Tibial artery (tissue), 4 donors: ENCODE measurements around the gene ZFAND3.

Experiments used
- DNase-seq, 2 donors: peaks; one replicate each; pipeline ENCODE4 v3.0.0-alpha.2; 2019
- H3K27ac ChIP-seq, 2 donors: fragments of 200-600 bp; sonication (generic) in 1 of 2; 1 replicate in 1 of 2; 2 replicates in 1 of 2; pipeline ENCODE4 v1.5.1; 2018 to 2019; ENCODE audit warnings: mild to moderate bottlenecking in 1 of 2
- H3K27me3 ChIP-seq, 2 donors: fragments of 200-600 bp; sonication (generic) in 1 of 2; one replicate each; pipeline versions ENCODE4 v1.5.1 to v1.6.0; 2016 to 2019
- H3K36me3 ChIP-seq, 3 donors: fragments of 200-600 bp; sonication (generic) in 2 of 3; one replicate each; pipeline ENCODE4 v1.5.1; 2016 to 2019; ENCODE audit warnings: mild to moderate bottlenecking in 2 of 3
- H3K4me1 ChIP-seq, 4 donors: fragments of 200-600 bp; sonication (generic) in 2 of 4; 1 replicate in 3 of 4; 2 replicates in 1 of 4; pipeline ENCODE4 v1.5.1; 2016 to 2019
- H3K4me3 ChIP-seq, 2 donors: fragments of 200-600 bp; sonication (generic) in 1 of 2; 1 replicate in 1 of 2; 2 replicates in 1 of 2; pipeline ENCODE4 v1.5.1; 2018 to 2019; ENCODE audit warnings: mild to moderate bottlenecking in 2 of 2
- H3K9me3 ChIP-seq, 3 donors: fragments of 200-600 bp; sonication (generic) in 1 of 3; one replicate each; pipeline ENCODE4 v1.5.1; 2016 to 2019
- intact Hi-C: fragments of 100-400 bp; cut with DNase I; formaldehyde crosslinking; loops from one replicate; pipeline ENCODE4 v1.15.0; 2023; ENCODE audit warnings: low total_unique reads
- TF ChIP-seq, protein P1 (sequence below), 2 experiments: fragments of 200-600 bp in 1 of 2; fragments of 450-650 bp in 1 of 2; IDR thresholded peaks; one replicate each; pipeline ENCODE4 v1.5.1; 2017 to 2019; ENCODE audit warnings: antibody characterized with exemption in 2 of 2, mild to moderate bottlenecking in 1 of 2, moderate library complexity in 1 of 2

Gene ZFAND3

DNA sequence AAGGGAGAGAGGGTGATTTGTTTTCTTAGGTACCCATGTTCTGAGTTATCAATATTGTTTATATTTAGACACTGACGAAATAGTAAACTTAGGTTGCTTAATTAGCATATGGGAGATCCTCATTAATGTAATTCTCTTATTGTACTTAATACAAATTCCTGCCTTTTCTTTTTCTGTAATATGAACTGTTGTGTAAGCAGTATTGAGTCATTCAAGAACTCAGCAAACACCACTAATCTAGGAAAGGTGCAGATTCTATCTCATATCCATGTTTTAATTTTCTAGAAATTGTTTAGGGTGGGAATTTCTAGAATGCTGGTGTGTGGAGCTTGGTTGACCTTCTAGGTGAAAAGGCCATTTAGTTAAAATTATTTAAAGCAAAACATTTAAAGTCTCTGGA lies 216.0 kb downstream of the ZFAND3 start:
- Histone ChIP-seq H3K27ac (no peak overlapping the region), H3K9me3 (no peaks in the 10 kb centered on the region), H3K27me3 (no peaks in the 10 kb centered on the region), H3K36me3 (no peaks in the 10 kb centered on the region), H3K4me1 (peaks cover 0 to 31% (median 8%) of the 10 kb centered on the region in 4 donors), H3K4me3 (no peak overlapping the region)
- TF ChIP-seq, protein P1, sequence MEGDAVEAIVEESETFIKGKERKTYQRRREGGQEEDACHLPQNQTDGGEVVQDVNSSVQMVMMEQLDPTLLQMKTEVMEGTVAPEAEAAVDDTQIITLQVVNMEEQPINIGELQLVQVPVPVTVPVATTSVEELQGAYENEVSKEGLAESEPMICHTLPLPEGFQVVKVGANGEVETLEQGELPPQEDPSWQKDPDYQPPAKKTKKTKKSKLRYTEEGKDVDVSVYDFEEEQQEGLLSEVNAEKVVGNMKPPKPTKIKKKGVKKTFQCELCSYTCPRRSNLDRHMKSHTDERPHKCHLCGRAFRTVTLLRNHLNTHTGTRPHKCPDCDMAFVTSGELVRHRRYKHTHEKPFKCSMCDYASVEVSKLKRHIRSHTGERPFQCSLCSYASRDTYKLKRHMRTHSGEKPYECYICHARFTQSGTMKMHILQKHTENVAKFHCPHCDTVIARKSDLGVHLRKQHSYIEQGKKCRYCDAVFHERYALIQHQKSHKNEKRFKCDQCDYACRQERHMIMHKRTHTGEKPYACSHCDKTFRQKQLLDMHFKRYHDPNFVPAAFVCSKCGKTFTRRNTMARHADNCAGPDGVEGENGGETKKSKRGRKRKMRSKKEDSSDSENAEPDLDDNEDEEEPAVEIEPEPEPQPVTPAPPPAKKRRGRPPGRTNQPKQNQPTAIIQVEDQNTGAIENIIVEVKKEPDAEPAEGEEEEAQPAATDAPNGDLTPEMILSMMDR (IDR thresholded peaks at IDR 0.05): no peak
- intact Hi-C loops: loop anchor here (10.0 kb wide), 1 partner anchor 459 kb away; no protein-coding TSS in a partner anchor
- no peak for DNase-seq

DNA sequence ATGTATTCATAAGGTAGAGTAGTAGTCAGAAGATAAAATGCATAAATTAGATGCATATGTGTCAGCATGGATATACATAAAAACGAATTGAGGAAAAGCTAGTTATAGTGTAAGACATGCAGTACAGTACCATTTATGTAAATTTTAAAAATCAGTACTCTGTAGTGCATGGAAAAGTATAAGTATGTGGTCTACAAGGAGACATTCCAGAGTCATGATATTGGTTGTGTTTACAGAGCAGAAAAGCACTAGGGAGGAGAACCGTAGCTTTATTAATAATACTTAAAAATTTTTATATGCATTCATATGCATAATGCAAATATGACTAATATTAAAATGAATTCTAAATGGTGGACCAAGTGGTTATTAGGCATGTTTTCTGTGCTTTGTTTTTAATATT lies 220.0 kb downstream of the ZFAND3 start:
- TF ChIP-seq, protein P1 (IDR thresholded peaks at IDR 0.05): no peak
- Histone ChIP-seq H3K27me3 (no peaks in the 10 kb centered on the region), H3K9me3 (no peaks in the 10 kb centered on the region), H3K4me1 (peaks cover 0 to 35% (median under 1%) of the 10 kb centered on the region in 4 donors), H3K4me3 (no peak overlapping the region), H3K27ac (no peak overlapping the region), H3K36me3 (no peaks in the 10 kb centered on the region)
- intact Hi-C loops: loop anchor here (10.0 kb wide), 1 partner anchor 455 kb away; no protein-coding TSS in a partner anchor
- no peak for DNase-seq

DNA sequence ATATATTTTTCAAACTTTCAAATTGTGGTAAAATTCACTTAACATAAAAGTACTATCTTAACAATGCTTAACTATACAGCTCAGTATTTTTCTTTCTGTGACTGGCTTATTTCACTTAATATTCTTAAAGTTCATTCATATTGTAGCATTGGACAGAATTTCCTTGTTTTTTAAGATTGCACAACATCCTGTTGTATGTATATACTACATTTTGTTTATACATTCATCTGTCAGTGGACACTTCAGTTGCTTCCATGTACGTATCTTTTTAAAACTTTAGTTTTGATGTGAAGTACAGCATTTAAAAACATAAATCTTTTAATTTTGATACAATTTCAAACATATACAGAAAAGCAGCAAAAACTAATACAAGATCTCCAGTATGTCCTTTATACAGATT lies 220.7 kb downstream of the ZFAND3 start:
- H3K4me3 ChIP-seq: no peak overlapping the region
- no peaks in the 10 kb centered on the region for H3K27me3 ChIP-seq
- peaks cover 0 to 29% (median 0%) of the 10 kb centered on the region in 4 donors for H3K4me1 ChIP-seq
- TF ChIP-seq, protein P1 (IDR thresholded peaks at IDR 0.05): no peak
- no peaks in the 10 kb centered on the region for H3K9me3 ChIP-seq
- intact Hi-C loops: no loop called here
- no peaks in the 10 kb centered on the region for H3K36me3 ChIP-seq
- no peak overlapping the region for H3K27ac ChIP-seq
- DNase-seq: no peak

DNA sequence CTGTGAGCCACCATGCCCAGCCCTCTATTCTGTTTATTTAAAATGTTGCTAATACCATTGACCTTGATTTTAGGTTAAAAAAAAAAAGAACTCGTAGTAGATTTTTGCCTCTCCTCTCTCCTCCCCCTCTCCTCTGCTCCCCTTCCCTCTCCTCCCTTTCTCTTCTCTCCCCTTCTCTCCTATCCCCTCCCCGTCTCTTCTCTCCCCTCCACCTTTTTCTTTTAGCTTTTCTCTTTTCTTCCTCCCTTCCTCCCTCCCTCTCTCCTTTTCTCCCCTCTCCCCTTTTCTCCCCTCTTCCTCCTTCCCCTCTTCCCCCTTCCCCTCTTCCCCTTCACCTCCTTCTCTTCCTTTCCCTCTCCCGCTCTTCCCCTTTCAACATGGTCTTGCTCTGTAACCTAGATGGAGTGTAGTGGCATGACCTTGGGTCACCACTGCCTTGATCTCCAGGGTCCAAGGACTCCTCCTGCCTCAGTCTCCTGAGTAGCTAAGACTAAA lies 223.8 kb downstream of the ZFAND3 start:
- no peak for DNase-seq
- TF ChIP-seq, protein P1 (IDR thresholded peaks at IDR 0.05): no peak
- intact Hi-C loops: no loop called here
- Histone ChIP-seq H3K9me3 (no peaks in the 10 kb centered on the region), H3K36me3 (no peaks in the 10 kb centered on the region), H3K27ac (no peak overlapping the region), H3K4me3 (no peak overlapping the region), H3K27me3 (no peaks in the 10 kb centered on the region), H3K4me1 (peaks cover 0 to 23% (median 0%) of the 10 kb centered on the region in 4 donors)

- H3K4me1 ChIP-seq: peaks cover 0 to 23% (median 0%) of the 10 kb centered on the region in 4 donors
- H3K36me3 ChIP-seq: no peaks in the 10 kb centered on the region
- intact Hi-C loops: loop anchor here (1.0 kb wide), 1 partner anchor 10 kb away; no protein-coding TSS in a partner anchor
- H3K27ac ChIP-seq: no peak overlapping the region
- no peaks in the 10 kb centered on the region for H3K27me3 ChIP-seq
- H3K9me3 ChIP-seq: no peaks in the 10 kb centered on the region
- TF ChIP-seq, protein P1 (IDR thresholded peaks at IDR 0.05): no peak
- no peak for DNase-seq
- H3K4me3 ChIP-seq: no peak overlapping the region
These were observed 226.3 kb downstream of the ZFAND3 start for GRCh38 chr6:38045701-38046305.
